GM21619 (cell line): ENCODE data around the gene COL4A1.

ENCODE experiments used
- ATAC-seq: cut with Tn5 transposase; IDR thresholded peaks from one replicate; pipeline ENCODE4 v1.9.1; 2021; ENCODE audit not compliant: unreplicated experiment

The COL4A1 gene

DNA sequence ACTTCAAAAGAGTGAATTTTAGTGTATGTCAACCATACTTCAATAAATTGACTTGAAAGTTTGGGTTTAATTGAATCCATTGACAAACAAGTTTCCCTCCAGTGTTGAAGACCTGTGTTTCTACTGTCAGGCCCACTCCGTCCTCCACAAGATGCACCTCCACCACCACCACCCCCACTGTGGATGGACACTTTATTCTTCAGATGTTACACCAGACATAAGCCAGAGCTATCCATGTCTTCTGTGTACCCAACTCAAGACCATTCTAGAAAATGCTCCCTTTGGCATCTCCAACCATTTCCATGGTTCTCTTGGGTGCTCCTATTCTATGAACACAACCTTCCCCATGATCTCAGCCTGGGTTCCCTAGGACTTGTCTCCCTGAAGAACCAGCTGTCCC lies 207.0 kb downstream of the COL4A1 start:
- no peak for ATAC-seq
